Fibroblast of villous mesenchyme (primary cell): ENCODE results near the gene TRAPPC14. TPM values are rescaled to one million over a fixed set of nuclear protein-coding genes. Genes with fewer than 3 reads are reported as not detected.
"Not testable (repeated sequence)": the region's sequence is repeated elsewhere in the genome, so short reads cannot be mapped to it uniquely, and the experiment has no call there.

ENCODE experiments used
- DNase-seq: peaks from one replicate; pipeline ENCODE4 v3.0.0-alpha.2; 2010; ENCODE audit warnings: low read depth
- H3K4me3 ChIP-seq: 2 replicates; pipeline ENCODE4 v1.5.1; 2011; ENCODE audit warnings: low read depth, mild to moderate bottlenecking, low read length
- CTCF ChIP-seq: IDR thresholded peaks from 2 replicates; pipeline ENCODE4 v1.5.1; 2012; ENCODE audit warnings: low read depth, mild to moderate bottlenecking, low read length; ENCODE audit not compliant: insufficient read depth
- total RNA-seq: library from RNA; depleted of rRNA; stranded (reverse); fragments of >200 nt; gene quantifications from 2 replicates; pipeline ENCODE4 v1.2.3, GENCODE V29; 2012

Gene TRAPPC14
- total RNA-seq, 1 donor, result 14.2 TPM

DNA sequence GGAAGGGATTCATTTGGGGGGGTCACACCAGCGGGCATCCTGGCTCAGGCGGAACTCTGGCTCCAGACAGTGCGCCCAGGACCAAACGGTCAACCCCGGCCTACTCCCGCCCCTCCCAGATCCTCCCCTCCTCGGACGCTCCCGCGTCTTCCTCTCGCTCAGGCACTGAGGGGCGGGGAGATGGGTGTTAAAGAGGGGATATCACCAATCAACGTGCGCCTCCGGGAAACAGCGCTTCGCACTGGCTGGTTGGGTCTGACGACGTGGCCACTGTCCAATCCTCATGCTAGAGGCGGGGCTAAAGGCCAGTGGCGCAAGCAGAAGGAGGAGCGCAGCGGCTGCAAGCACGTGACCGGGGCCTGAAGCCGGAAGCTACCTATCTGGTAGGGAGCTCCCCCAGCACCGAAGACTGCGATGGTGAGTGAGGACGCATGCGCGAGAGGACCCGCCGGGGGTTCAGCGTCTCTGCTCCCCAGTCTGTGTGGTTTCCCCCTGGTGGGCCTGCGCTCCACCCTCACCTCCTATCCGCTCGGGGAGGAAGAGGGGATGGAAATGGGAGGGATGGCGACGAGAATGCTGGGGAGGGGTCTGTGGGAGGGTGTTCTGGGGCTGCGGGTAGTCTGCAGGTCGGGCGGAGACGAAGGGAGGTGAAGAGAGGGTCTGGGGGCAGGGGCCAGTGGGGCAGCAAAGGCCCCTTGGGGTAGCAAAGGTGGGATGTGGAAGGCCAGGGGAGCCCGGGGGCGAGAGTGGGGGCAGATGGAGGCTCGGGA, 9.8 kb downstream of the TRAPPC14 start, which contains the start of gene LAMTOR4:
LAMTOR4 (plus strand) TSS at position 360 of the 770 bp plus-strand sequence; CDS start at position 415, 55 bp downstream.
- peak; percentile 99 for DNase-seq
- TF ChIP-seq CTCF, result no peak

GRCh38 chr7:100148225-100148558, 10.3 kb downstream of the TRAPPC14 start:
- TF ChIP-seq CTCF, result no peak
- no peak for DNase-seq
- peak overlapping the region; percentile 48 for H3K4me3 ChIP-seq

More for the DNA sequence above, 9.8 kb downstream of the TRAPPC14 start, which contains the start of gene LAMTOR4:
- peak within 1 kb of the TSS; percentile 94 for H3K4me3 ChIP-seq

- DNase-seq, result no peak
- H3K4me3 ChIP-seq, result no peak overlapping the region
- TF ChIP-seq CTCF, result no peak
These were observed 11.2 kb downstream of the TRAPPC14 start for GRCh38 chr7:100147278-100147677.

GRCh38 chr7:100146350-100146749, 12.2 kb downstream of the TRAPPC14 start:
- peak; percentile 75 for DNase-seq
- not testable (repeated sequence) for H3K4me3 ChIP-seq

- H3K4me3 ChIP-seq, result no peak overlapping the region
- DNase-seq, result no peak
- TF ChIP-seq CTCF, result no peak
These were observed 16.1 kb downstream of the TRAPPC14 start for GRCh38 chr7:100142461-100142860.

- no peak for TF ChIP-seq CTCF
- no peak overlapping the region for H3K4me3 ChIP-seq
- no peak for DNase-seq
These were observed 17.0 kb downstream of the TRAPPC14 start for GRCh38 chr7:100141555-100141949.

DNA sequence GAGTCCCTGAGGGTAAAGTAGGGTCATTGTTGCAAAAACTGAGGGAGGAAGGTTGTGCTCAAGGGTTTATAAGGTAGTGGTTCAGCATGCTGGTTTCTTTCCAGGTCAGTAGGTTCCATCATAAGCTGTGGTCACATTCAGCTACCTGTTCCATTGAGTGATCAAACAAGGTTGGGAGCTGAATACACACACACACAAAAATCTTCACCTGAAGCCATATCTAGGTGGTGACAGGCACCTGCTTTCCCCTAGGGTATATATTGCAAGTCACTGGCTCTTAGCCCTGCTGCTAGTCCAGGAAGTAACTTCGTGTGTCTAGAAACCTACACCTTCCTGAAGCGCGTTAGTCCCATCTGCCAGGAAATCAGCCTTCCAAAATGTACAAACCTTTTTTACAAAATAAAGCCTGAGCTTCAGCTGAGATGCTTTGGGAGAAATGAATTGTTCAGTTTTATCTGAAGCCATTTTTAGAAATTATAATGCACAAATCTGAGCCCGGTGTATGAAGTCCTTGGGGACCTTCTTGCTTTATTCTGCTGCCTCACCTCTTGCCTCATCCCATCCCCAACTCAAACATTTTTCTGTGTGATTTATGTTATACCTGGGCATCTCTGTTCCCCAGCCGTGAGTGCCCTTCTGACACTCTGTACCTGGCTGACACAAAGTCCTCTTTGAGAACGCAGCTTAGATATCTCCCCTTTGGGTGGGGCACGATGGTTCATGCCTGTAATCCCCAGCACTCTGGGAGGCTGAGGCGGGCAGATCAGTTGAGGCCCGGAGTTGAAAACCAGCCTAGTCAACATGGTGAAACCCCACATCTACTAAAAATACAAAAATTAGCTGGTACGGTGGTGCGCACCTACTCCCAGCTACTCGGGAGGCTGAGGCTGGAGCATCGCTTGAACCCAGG, 20.4 kb downstream of the TRAPPC14 start:
- no peak for TF ChIP-seq CTCF
- no peak overlapping the region for H3K4me3 ChIP-seq
- no peak for DNase-seq
